Stimulated activated naive CD8-positive, alpha-beta T cell treated with anti-CD3 and anti-CD28 coated beads, Interleukin-15, amount 100 ng/mL, for 72 hours (primary cell): Measurements from ENCODE around the gene OR51I2.

Experiments
- ATAC-seq: fragments of 150-1000 bp; cut with Tn5 transposase; 2 replicates; pipeline ENCODE4 v1.10.0; 2021; ENCODE audit warnings: mild to moderate bottlenecking, moderate library complexity
- DNase-seq, 2 donors: peaks; one replicate each; pipeline ENCODE4 v3.0.0; 2021 to 2022
- H3K27ac Mint-ChIP-seq, 2 donors: one replicate each; pipeline ENCODE4 v1.8.0; 2022; ENCODE audit warnings: mild to moderate bottlenecking in 2 of 2, mixed read lengths in 2 of 2, moderate library complexity in 2 of 2
- H3K27me3 Mint-ChIP-seq: one replicate; pipeline ENCODE4 v1.8.0; 2022; ENCODE audit warnings: mixed read lengths
- H3K4me1 Mint-ChIP-seq: one replicate; pipeline ENCODE4 v1.8.0; 2022; ENCODE audit warnings: mild to moderate bottlenecking, mixed read lengths
- H3K4me3 Mint-ChIP-seq, 2 donors: one replicate each; pipeline ENCODE4 v1.8.0; 2022; ENCODE audit warnings: mild to moderate bottlenecking in 2 of 2, mixed read lengths in 2 of 2, moderate library complexity in 1 of 2
- H3K9me3 Mint-ChIP-seq, 2 donors: one replicate each; pipeline ENCODE4 v1.8.0; 2022; ENCODE audit warnings: mixed read lengths in 2 of 2

The OR51I2 gene, protein sequence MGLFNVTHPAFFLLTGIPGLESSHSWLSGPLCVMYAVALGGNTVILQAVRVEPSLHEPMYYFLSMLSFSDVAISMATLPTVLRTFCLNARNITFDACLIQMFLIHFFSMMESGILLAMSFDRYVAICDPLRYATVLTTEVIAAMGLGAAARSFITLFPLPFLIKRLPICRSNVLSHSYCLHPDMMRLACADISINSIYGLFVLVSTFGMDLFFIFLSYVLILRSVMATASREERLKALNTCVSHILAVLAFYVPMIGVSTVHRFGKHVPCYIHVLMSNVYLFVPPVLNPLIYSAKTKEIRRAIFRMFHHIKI

DNA sequence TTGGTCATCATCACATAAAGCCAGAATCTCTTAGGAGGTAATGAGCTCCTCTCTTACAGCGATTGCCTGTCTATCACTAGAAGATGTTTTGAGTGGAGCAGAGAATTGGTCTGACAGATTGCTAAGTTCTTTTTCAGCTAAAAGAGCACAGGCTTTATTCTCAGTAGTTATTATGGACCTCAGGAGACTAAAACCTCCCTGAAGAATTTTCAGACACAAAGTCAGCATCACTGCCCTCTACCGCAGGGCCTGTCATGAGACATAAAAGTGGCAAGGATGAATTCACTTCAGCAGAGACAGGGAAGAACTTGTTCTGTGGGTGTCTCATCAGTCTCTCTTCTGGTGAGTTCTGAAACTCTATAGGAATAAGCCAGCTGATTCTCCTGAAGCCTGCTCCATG, at the start of gene OR51I2:
Gene OR51I2, plus strand, starts transcription at position 301 of the 400 bp plus-strand sequence. CDS start 4,166 bp downstream, outside the sequence.
- no peaks in the 10 kb centered on the region for H3K9me3 Mint-ChIP-seq
- peaks cover 5% of the 10 kb centered on the region for H3K27me3 Mint-ChIP-seq
- no peaks in the 10 kb centered on the region for H3K4me1 Mint-ChIP-seq
- ATAC-seq (no peak), DNase-seq (no peak)
- no peak within 1 kb of the TSS for H3K4me3 Mint-ChIP-seq
- no peak within 1 kb of the TSS for H3K27ac Mint-ChIP-seq

DNA sequence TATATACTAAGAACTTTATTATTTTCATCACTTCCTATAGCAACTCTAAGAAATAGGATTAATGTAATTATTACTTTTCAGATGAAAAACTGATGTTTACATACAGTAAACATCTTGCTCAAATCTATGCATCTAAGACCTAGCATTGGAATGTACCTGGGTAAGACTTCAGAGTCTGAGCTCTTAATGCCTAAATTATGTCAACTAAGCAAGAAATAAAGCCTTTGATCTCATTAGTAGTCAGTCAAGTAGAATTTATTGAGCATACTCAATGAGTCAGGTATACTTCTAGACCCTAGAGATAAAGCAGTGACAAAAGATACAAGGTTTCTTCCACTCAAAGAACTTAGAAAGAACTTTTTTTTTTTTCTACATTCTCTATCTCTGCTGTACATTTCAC, 44.0 kb upstream of the OR51I2 start:
- no peak overlapping the region for H3K27ac Mint-ChIP-seq
- no peaks in the 10 kb centered on the region for H3K9me3 Mint-ChIP-seq
- no peak for DNase-seq
- ATAC-seq, result no peak
- H3K4me3 Mint-ChIP-seq, result no peak overlapping the region
- peaks cover 22% of the 10 kb centered on the region for H3K27me3 Mint-ChIP-seq
- H3K4me1 Mint-ChIP-seq, result no peaks in the 10 kb centered on the region

DNA sequence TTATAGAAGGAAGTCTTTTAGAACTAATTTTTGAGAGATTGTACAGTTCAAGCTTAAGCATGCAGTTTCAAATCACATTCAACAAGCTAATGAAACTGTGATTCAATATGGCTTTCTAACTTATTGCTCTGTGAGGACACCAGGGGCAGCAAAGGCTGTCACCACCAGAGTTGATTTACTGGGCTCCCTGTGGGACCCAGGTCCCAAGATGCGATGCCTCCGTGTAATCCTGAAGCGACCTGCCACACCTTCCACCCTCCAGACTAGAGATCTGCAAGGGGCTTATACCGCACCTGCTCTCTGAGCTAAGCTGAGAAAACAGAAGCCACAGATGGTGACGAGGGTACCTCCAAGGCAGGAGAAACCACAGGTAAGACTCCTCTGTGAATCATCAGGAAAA, 28.1 kb upstream of the OR51I2 start:
- H3K27me3 Mint-ChIP-seq, result peaks cover 15% of the 10 kb centered on the region
- no peak for DNase-seq
- H3K9me3 Mint-ChIP-seq, result no peaks in the 10 kb centered on the region
- H3K4me3 Mint-ChIP-seq, result no peak overlapping the region
- no peaks in the 10 kb centered on the region for H3K4me1 Mint-ChIP-seq
- no peak for ATAC-seq
- no peak overlapping the region for H3K27ac Mint-ChIP-seq

DNA sequence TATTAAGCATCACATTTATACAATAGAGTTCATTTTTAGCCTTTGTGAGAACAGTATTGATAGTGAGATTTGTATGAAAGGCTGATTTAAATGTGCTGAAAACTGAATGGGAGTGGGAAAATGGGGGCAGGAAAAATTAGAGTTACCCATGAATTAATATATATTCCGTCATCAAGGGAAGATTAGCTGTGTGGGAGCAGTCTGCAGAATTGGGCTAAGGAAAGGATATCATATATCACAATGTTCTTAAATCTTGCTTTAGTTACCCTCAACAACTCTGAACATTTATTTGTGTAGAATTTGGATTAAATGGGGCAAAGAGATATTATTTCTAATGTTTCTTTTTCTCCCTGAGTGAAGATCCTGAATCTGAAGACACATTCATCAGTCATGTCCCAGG, 27.3 kb upstream of the OR51I2 start, which contains the start of gene OR51Q1:
Gene OR51Q1, plus strand, starts transcription at position 301 of the 400 bp plus-strand sequence. Its CDS starts 90 bp downstream, at position 391.
- ATAC-seq, result no peak
- H3K9me3 Mint-ChIP-seq, result no peaks in the 10 kb centered on the region
- no peak for DNase-seq
- H3K27ac Mint-ChIP-seq, result no peak within 1 kb of the TSS
- H3K4me3 Mint-ChIP-seq, result no peak within 1 kb of the TSS
- peaks cover 17% of the 10 kb centered on the region for H3K27me3 Mint-ChIP-seq
- no peaks in the 10 kb centered on the region for H3K4me1 Mint-ChIP-seq

DNA sequence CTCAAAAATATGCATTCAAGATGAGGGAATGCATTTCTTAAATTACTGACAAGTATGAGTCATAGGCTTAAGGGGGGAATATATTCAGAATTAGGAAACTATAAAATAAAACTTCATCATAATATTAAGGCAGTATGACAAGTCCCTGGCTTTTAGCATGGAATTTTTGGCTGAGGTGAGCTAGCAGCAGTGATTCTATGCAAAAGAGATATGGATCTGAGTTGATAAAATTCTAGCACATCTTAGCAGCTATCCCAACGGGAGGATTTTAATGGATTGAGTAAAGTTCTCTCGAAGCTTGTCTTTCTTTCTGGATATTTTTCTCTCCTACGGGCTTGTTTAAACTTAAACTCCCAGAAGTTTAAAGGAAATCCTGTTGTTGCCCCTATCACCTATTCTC, 26.0 kb upstream of the OR51I2 start:
- ATAC-seq (no peak), DNase-seq (no peak)
- H3K4me1 Mint-ChIP-seq, result no peaks in the 10 kb centered on the region
- H3K27ac Mint-ChIP-seq, result no peak overlapping the region
- no peaks in the 10 kb centered on the region for H3K9me3 Mint-ChIP-seq
- H3K27me3 Mint-ChIP-seq, result peaks cover 23% of the 10 kb centered on the region
- no peak overlapping the region for H3K4me3 Mint-ChIP-seq

DNA sequence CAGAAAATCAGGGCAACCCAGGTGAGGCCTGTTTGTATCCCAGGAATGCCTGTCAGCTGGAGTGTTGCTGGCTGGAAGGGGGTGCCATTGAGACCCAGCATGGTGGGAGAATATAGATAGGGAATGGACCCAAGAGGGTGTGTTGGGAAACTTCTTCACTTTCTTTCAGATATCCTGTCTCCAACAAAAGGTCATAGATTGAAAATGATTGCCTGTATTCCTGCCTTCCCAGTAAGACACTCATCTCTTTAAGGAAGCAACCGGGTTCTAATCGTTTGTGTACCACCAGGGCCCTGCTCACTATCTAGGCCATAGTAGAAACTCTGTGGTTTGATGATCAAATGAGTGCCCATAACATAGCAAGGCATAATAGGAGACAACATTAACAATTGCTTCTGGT, 7.7 kb upstream of the OR51I2 start, which contains the start of gene OR51I1:
Gene OR51I1, minus strand, starts transcription at position 101 of the 400 bp plus-strand sequence. Its CDS starts 0 bp downstream, at position 101.
- DNase-seq (no peak), ATAC-seq (no peak)
- no peak within 1 kb of the TSS for H3K27ac Mint-ChIP-seq
- no peak within 1 kb of the TSS for H3K4me3 Mint-ChIP-seq
- H3K4me1 Mint-ChIP-seq, result no peaks in the 10 kb centered on the region
- H3K27me3 Mint-ChIP-seq, result peaks cover 18% of the 10 kb centered on the region
- no peaks in the 10 kb centered on the region for H3K9me3 Mint-ChIP-seq

DNA sequence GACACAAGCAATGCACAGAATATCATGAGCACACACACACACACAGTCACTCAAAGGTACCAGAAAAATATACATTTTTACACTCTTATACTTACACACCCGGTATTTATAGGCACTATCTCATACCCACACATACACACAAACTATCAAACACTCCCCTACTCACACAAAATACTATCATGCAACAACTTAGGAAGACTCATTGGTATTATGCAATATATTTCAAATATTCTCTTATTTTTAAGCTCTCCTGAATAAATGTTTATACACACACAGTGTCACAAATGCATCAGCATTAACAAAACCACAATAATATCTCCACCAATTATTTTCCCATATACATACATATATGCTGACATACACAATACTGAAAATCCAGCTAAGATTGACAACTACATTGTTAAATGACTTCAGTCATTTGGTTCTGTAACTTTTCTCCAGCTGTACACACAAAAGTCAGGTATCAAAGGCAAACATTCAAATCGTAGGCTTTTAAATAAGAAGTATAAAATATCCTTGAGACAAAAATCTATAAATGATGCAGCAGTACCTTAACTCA, 5.2 kb upstream of the OR51I2 start:
- ATAC-seq (no peak), DNase-seq (no peak)
- Mint-ChIP-seq H3K27ac (no peak overlapping the region), H3K9me3 (no peaks in the 10 kb centered on the region), H3K4me3 (no peak overlapping the region), H3K27me3 (peaks cover 18% of the 10 kb centered on the region), H3K4me1 (no peaks in the 10 kb centered on the region)

DNA sequence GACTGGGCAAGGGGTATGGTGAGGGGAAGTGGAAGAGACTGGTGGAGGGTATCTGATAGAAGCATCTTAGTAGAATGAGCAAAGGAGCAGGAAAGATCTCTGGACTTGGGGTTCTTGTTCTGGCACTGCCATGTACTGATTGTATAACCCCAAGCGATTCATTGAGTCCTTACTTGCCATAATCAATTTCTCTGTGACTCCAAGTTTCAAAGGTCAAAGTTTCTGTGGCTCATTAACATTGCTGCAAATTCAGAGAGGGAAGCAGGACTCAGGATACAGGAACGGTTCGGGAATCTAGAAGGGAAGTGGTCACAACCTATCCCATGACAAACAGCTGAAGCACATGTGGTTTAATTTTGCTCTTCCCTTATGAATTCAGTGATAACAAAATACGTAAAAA, 309 bp downstream of the OR51I2 start:
- Mint-ChIP-seq H3K9me3 (no peaks in the 10 kb centered on the region), H3K4me1 (no peaks in the 10 kb centered on the region), H3K27ac (no peak overlapping the region), H3K4me3 (no peak overlapping the region), H3K27me3 (peaks cover 1% of the 10 kb centered on the region)
- DNase-seq (no peak), ATAC-seq (no peak)

DNA sequence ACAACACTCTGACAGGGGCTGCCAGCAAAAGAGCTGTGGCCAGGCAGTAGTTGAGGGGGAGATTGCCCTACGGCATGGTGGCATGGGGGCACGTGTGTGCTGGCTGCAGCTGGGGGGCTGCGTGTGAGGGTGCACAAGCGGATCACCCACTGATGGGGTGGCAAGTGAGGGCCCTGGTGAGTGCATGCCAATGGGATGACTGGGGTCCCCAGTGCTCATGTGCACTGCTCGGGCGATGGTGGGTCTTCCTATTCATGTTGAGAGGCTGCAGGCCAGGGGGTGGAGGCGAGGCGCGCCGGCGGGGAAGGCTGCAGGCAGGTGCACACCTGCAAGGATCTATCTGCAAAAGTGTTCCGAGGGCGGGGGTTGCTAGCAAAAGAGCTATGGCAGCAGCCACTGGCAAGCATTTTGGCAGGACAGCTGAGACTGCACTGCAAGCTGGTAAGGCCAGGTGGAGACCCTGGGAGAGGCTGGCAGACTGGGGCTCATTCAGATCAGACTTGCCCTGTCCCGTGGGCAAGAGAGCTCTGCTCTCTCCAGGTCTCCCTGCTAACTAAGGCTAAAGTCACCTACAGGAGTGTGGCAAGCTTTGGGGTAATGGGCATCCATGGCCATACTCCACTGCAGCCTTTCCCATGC, 12.0 kb downstream of the OR51I2 start:
- Mint-ChIP-seq H3K4me3 (no peak overlapping the region), H3K4me1 (peaks cover 5% of the 10 kb centered on the region), H3K9me3 (peaks cover 0 to 8% of the 10 kb centered on the region in 2 donors), H3K27me3 (peaks cover 7% of the 10 kb centered on the region), H3K27ac (no peak overlapping the region)
- DNase-seq (no peak), ATAC-seq (peak; percentile 35)

DNA sequence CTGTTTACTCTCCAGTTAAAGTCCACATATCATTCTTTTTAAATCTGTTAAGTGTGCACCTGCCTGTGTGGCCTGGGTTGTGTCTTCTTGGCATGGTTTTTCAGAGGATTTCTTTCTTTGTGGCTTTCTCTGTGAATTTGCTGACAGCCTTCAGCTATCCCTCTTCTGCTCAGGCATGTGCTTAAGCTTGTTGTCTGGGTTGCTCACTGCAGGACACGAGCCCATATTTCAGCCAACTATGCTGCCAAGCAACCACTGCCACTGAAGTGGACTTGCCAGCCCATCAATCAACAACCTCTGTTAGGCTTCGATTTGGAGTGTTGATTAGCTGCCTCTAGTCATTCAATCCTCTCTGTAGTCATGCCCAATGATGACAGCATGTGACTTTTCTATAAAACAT, 18.4 kb downstream of the OR51I2 start:
- no peak overlapping the region for H3K27ac Mint-ChIP-seq
- no peaks in the 10 kb centered on the region for H3K9me3 Mint-ChIP-seq

DNA sequence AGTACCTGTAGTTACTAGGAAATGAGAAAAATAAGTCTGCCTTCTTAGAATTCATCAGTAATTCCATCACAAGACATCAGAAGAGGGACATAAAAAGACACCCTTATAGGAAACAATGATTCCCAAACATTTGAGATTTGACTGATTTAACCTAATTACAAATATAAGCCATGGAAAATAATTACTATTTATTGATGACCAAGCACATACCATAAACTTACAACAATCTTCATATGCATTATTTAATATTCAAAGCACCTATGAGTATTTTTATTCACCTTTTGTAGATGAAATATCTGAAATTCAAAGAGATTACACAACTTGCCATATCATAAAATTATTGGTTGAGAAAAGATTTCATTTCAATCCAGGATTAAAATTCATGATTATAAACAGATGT, 24.8 kb downstream of the OR51I2 start:
- Mint-ChIP-seq H3K27ac (no peak overlapping the region), H3K27me3 (peaks cover 33% of the 10 kb centered on the region)

More for the DNA sequence above, 18.4 kb downstream of the OR51I2 start:
- H3K4me3 Mint-ChIP-seq, result no peak overlapping the region
- H3K4me1 Mint-ChIP-seq, result no peaks in the 10 kb centered on the region
- H3K27me3 Mint-ChIP-seq, result peaks cover 7% of the 10 kb centered on the region
- ATAC-seq, result no peak
- DNase-seq, result no peak

DNA sequence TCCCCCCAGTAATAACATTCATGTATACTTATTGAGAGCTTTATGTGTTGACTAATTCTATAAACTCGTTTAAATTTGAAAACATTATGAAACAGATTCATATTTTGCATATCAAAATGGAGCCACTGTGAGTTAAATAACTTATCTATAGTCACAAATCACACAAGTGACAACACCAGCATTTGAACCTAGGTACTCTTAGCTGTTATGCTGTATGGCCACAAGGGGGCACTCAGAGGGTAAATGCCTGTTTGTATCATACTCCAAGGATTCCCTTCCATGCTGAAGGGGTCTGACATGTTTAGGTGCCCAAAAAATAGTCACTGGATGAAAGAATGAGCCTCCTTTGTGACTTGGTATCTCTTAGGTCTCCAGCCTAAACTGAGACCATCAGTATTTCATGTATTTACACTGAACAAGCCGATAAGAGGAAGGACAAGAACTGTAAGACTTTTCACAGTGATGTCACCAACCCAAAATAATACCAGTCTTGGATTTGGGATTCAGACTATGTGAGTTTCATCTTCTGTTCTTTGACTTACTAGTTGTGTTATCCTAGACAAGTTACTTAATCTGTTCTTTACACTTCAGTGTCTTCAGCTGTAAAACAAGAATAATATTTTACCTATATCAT, 27.2 kb downstream of the OR51I2 start:
- Mint-ChIP-seq H3K9me3 (no peaks in the 10 kb centered on the region), H3K4me1 (peaks cover 5% of the 10 kb centered on the region), H3K27ac (no peak overlapping the region), H3K4me3 (no peak overlapping the region), H3K27me3 (peaks cover 26% of the 10 kb centered on the region)
- DNase-seq, result peak; percentile 19 to 29
- ATAC-seq, result peak; percentile 56

More for the DNA sequence above, 24.8 kb downstream of the OR51I2 start:
- no peaks in the 10 kb centered on the region for H3K9me3 Mint-ChIP-seq
- no peak overlapping the region for H3K4me3 Mint-ChIP-seq
- ATAC-seq (no peak), DNase-seq (no peak)
- H3K4me1 Mint-ChIP-seq, result peaks cover 5% of the 10 kb centered on the region

DNA sequence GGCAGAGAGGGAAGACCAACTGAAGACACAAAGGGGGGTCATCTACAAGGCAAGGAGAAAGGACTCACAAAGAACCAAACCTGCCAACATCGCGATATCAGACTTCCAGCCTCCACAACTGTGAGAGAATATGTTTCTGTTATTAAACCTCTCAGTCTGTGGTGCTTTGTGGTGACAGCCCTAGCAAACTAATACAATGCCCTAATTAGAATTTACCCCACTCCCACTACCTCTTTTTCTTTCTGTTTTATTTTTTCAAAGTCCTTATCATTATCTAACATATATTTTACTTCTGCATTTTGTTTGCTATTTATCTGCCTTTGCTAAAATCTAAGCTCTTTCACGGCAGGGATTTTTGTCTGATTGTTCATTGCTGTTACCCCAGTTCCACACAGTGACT, 36.9 kb downstream of the OR51I2 start:
- Mint-ChIP-seq H3K27ac (no peak overlapping the region), H3K4me3 (no peak overlapping the region), H3K27me3 (peaks cover 9% of the 10 kb centered on the region), H3K9me3 (no peaks in the 10 kb centered on the region), H3K4me1 (peaks cover 6% of the 10 kb centered on the region)
- ATAC-seq (no peak), DNase-seq (no peak)

DNA sequence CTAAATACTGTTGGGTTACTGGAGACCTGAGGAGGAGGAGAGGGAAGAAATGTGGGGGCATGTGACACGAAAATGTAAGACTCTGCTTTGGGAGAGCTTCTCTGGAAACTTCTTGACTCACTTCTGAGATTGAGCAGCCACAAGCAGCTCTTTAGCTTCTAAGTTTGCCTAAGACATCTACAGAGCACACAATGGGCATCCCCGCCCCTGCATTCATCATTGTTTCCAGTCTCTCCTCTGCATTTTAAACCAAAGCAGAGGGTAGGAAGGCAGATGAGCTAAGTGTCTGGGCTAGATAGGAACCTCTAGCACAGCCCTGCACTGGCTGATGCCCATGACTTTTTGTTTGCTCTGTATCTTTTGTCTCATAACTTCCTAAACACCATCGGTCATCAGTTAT, 37.3 kb downstream of the OR51I2 start:
- no peak for ATAC-seq
- H3K4me3 Mint-ChIP-seq, result no peak overlapping the region
- DNase-seq, result no peak
- H3K9me3 Mint-ChIP-seq, result no peaks in the 10 kb centered on the region
- no peak overlapping the region for H3K27ac Mint-ChIP-seq
- peaks cover 6% of the 10 kb centered on the region for H3K4me1 Mint-ChIP-seq
- H3K27me3 Mint-ChIP-seq, result peaks cover 13% of the 10 kb centered on the region

DNA sequence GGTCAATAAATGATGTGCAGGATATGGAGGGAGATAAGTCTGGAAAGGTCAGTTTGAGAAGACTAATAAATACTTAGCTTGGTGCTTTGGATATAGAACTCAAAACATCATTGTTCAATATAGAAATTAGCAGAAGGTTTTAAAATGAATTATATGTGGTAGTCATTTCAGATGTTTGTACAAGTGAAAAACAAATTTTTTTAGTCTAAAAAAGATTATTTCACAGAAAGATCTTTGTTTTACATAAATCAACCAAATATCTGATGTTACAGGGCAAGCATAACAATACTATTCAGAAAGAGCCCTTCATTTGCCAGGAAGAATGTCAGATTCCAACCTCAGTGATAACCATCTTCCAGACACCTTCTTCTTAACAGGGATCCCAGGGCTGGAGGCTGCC, 39.3 kb downstream of the OR51I2 start, which contains the start of gene OR52D1:
Gene OR52D1, plus strand, starts transcription at position 301 of the 400 bp plus-strand sequence. Its CDS starts 22 bp downstream, at position 323.
- Mint-ChIP-seq H3K9me3 (no peaks in the 10 kb centered on the region), H3K27me3 (peaks cover 14% of the 10 kb centered on the region), H3K4me3 (no peak within 1 kb of the TSS), H3K27ac (no peak within 1 kb of the TSS), H3K4me1 (peaks cover 6% of the 10 kb centered on the region)
- DNase-seq (no peak), ATAC-seq (no peak)
